ENCODE measurements around the gene PRPF6.
"Not testable (repeated sequence)": the region's sequence is repeated elsewhere in the genome, so short reads cannot be mapped to it uniquely, and the experiment has no call there.

Gene PRPF6

DNA sequence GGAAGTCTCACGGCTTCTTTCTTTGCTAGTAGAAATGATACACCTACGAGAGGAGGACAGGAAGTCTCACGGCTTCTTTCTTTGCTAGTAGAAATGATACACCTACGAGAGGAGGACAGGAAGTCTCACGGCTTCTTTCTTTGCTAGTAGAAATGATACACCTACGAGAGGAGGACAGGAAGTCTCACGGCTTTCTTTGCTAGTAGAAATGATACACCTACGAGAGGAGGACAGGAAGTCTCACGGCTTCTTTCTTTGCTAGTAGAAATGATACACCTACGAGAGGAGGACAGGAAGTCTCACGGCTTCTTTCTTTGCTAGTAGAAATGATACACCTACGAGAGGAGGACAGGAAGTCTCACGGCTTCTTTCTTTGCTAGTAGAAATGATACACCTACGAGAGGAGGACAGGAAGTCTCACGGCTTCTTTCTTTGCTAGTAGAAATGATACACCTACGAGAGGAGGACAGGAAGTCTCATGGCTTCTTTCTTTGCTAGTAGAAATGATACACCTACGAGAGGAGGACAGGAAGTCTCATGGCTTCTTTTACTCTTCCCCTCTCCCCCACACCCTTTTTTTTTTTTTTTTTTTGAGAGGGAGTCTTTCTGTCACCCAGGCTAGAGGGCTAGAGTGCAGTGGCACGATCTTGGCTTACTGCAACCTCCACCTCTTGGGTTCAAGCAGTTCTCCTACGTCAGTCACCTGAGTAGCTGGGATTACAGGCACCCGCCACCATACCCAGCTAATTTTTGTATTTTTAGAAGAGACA is 31.6 kb downstream of the PRPF6 start:
- DNase-seq (ENCODE audit: low read depth in 2 of 2): not testable (repeated sequence)

- DNase-seq (ENCODE audit: low read depth in 2 of 2): no peak
These were observed 34.7 kb downstream of the PRPF6 start for GRCh38 chr20:64015635-64016034.

DNA sequence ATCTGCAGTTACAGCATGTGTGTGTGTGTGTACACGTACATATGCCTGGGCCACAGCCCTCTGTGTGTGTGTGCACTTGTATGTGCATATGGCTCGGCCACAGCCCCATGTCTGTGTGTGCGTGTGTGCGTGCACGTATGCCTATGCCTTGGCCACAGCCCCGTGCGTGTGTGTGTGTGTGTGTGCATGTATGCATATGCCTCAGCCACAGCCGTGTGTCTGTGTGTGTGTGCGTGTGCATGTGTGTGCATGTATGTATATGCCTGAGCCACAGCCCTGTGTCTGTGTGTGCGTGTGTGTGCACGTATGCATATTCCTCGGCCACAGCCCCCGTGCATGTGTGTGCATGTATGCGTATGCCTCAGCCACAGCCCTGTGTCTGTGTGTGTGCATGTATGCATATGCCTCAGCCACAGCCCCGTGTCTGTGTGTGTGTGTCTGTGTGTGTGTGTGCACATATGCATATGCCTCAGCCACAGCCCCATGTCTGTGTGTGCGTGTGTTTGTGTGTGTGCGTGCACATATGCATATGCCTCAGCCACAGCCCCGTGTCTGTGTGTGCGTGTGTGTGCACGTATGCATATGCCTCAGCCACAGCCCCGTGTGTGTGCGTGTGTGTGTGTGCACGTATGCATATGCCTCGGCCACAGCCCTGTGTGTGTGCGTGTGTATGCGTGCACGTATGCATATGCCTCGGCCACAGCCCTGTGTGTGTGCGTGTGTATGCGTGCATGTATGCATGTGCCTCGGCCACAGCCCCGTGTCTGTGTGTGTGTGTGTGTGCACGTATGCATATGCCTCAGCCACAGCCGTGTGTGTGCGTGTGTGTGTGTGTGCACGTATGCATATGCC is 40.4 kb downstream of the PRPF6 start:
- DNase-seq (ENCODE audit: low read depth in 2 of 2): no peak

- DNase-seq (ENCODE audit: low read depth in 2 of 2): no peak
These were observed 41.9 kb downstream of the PRPF6 start for GRCh38 chr20:64022671-64023360.

DNA sequence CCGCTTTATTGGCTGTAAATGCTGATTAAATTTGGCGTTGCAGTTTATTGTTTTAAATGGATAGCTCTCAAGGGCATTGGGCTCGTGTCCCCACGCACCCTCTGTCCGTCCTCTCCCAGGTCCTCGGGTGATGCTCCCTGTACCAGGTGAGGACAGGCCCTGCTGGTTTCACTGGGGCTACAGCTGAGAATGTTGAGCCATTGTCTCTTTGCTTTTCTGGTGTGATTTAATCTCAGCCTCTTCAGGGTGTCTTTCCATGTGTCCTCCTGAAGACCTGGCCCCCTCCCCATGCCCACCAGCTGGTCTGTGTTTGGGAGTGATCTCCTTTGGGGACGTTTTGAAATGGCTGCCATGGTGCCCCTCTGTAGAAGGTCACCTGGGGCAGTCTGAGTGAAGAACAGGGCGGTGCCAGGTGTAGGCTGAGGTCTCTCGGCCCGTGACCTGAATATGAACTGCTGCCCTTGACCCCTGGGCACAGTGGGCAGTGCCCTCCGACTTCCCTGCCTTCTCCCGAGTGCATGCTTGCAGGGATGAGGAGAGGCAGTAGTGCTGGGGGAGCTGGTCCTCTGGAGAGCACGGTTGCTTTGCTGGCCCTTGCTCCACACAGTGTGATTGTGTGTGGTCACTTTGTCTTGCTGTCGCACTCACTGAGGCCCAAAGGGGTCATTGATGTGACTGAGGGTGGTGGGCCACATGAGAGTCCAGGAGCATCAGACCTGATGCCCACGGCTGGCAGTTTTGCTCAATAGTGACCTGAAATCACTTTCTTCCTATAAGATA is 42.6 kb downstream of the PRPF6 start:
- DNase-seq (ENCODE audit: low read depth in 2 of 2): no peak

- no peak for DNase-seq (ENCODE audit: low read depth in 2 of 2)
These were observed 43.4 kb downstream of the PRPF6 start for GRCh38 chr20:64024141-64024990.

DNA sequence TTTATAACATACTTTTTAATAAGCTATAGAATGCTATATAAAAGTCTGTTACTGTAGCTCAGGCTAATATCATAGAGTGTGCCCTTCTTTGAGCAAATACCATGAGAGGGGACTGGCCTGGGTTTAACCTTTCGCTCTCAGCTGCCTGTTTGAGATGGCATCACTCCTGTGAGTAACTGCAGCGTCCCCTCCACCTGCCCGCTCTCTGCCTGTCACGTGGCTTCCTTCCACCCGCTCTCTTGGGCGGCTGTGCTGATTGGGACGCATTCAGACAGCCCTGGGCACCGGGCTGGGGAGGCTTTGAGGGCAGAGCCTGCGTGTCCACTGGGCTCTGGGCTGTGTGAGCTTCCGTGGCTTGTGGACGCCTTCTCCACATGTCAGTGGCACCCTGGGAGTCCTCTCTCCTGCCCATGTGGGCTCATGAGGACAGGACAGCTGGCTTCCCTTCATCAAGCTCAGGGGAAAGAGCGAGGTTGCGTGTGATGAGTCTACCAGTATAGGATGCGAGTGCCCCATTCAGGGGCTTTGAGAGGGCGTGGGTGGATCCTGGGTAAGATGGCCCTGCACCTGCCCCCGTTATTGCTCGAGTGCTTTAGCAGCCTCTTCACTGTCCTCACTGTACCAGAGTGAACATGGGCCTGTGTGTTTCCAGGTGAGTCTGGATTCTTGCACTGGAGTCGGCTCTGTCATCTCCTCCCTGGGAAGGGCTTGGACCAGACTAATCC is 44.3 kb downstream of the PRPF6 start:
- DNase-seq (ENCODE audit: low read depth in 2 of 2): no peak

- no peak for DNase-seq (ENCODE audit: low read depth in 2 of 2)
These were observed 45.0 kb downstream of the PRPF6 start for GRCh38 chr20:64025826-64026412.

DNA sequence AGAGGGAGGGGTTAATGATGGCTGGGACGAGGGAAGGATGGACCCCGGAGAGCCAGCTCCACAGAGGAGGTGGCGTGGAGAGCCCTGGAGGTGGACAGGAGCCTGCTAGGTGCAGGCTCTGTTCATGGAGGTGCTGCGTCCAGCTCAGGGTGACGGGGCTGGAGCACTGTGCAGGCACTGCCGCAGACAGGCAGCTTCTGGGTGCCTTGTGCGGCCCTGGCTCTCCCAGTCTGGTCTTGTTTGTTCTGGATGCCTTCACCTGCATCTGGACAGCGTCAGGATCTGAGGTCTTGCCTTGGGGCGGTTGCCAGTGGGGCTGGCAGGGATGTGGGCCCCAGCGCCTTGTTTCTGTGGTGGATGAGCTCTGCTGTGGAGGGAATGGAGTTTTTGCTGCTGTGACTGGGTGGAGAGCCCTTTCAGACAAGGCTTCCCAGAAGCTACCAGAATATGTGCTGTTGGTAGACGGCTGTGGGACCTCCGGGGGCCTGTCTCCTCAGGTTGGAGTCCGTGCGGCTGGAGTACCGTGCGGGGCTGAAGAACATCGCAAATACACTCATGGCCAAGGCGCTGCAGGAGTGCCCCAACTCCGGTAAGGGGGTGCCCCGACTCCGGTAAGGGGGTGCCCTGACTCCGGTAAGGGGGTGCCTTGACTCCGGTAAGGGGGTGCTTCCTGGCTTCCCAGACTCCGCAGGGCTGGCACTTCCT is 47.2 kb downstream of the PRPF6 start:
- DNase-seq (ENCODE audit: low read depth in 2 of 2): no peak

GRCh38 chr20:64029293-64030117 is 48.6 kb downstream of the PRPF6 start:
- DNase-seq (ENCODE audit: low read depth in 2 of 2): no peak

DNA sequence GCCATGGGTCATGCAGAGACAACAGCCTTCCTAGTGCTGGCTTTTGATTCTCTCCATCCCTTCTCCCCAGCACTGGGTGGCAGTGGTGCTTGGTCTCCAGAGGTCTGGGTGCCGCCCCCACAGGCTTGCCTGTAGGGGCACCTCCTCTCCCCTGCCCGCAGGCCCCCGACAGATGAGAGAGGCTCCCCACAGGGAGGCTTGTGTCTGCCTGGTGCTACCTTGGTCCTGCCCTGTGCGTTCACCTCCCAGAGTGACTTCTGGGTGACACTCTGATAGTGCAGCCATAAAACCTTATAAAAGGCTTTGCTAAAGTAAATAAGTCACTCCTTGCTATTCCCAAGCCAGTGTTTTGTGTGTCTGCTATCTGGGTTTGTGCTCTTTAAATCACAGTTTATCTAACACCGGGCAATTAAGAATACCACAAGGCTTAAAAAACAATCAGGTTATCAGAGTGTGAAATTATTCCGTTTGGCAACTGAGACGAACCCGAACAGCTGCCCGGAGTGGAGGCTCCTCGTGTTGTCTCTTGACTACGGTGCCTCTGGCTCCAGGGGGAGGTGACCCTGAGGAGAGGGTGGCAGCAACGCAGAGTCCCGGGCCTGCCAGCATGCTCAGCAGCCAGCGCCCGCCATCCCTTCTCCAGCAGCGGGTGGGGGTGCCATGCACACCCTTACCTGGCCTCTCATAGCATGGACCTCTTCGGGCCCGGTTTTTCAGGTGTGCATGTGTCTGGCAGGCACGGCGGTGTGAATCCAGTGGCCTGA is 49.6 kb downstream of the PRPF6 start:
- DNase-seq (ENCODE audit: low read depth in 2 of 2): no peak

DNA sequence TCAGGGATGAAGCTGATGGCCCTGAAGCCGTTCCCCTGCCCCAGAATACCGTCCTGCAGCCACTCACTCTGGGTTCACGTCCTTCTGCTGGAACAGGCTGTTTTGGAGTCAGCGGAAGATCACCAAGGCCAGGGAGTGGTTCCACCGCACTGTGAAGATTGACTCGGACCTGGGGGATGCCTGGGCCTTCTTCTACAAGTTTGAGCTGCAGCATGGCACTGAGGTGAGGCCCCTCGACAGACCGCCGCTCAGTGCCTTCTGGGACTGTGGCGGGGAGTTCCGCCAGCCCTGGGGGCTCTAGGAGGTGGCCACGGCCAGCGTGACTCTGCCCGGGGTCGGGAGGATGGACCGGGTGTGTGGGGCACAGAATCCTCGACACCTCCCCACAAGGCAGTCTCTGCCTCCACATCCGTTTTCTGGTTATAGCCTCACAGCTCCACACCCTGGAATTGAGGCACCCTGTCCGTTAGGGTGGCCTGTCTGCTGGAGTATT is 50.9 kb downstream of the PRPF6 start:
- no peak for DNase-seq (ENCODE audit: low read depth in 2 of 2)

GRCh38 chr20:64032706-64033624 is 52.0 kb downstream of the PRPF6 start:
- DNase-seq (ENCODE audit: low read depth in 2 of 2): no peak

DNA sequence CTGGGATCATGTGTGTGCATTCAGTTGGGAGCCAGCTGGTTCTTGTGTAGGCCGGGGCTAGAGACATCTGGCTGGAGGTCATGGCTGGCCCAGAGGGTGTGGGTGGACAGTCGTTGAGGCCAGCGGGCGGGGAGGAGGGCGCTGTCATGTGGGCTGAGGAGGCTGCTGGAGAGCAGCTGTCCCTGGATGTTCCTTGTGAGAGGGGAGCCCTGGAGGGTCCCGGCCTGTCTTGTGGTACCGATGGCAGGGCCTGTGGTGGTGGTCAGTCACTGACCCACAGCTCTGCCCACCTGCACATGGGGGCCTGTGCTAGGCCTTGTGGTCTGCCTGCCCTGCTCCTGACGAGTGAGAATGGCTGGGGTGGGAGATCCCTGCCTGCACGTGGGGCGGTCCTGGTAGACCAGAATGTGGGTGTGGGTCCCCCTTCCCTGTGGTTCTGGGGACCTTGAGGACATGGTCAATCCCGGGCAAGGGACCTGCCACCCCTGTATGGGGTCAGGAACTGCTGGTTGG is 53.1 kb downstream of the PRPF6 start:
- no peak for DNase-seq (ENCODE audit: low read depth in 2 of 2)

- DNase-seq (ENCODE audit: low read depth in 2 of 2): no peak
These were observed 54.4 kb downstream of the PRPF6 start for GRCh38 chr20:64035066-64035932.

All from stimulated activated CD8-positive, alpha-beta memory T cell treated with anti-CD3 and anti-CD28 coated beads, Interleukin-15, amount 100 ng/mL, for 4 hours (primary cell).